NCI-H524 (cell line): Measurements from ENCODE around the gene CLDN6.

Experiments
- DNase-seq, 2 experiments: peaks; one replicate each; lab custom pipeline; 2025; lab: John Stamatoyannopoulos, UW

Gene CLDN6

DNA sequence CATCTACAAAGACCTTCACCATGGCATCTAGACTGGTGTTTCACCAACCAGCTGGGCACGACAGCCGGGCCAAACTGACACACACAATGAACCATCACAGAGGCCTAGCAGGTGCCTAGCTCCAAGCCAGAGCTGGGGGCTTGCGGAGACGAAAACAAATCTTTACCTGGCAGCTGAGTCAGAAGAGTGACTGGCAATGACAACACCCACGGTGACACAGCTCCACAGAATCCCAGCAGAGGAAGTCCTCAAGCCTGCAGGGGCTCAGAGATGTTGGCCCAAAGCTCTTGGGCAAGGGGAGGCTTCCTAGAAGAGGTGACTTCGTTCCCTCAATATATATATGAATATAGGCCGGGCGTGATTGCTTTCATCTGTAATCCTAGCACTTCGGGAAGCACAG, 33.5 kb upstream of the CLDN6 start:
- no peak for DNase-seq

DNA sequence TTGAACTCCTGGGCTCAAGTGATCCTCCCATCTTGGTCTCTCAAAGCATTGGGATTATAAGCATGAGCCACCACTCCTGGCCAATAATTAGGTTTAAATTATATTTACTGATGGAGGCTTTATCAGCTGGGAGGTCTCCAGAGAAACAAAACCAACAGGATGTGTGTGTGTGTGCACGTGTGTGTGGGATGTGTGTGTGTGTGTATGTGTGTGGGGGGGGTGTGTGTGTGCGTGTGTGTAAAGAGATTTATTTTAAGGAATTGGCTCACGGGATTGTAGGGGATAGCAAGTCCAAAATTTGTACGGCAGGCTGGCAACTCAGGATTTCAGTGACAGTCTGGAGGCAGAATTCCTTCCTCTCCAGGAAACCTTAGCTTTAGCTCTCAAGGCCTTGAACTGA, 33.0 kb upstream of the CLDN6 start:
- DNase-seq: no peak

DNA sequence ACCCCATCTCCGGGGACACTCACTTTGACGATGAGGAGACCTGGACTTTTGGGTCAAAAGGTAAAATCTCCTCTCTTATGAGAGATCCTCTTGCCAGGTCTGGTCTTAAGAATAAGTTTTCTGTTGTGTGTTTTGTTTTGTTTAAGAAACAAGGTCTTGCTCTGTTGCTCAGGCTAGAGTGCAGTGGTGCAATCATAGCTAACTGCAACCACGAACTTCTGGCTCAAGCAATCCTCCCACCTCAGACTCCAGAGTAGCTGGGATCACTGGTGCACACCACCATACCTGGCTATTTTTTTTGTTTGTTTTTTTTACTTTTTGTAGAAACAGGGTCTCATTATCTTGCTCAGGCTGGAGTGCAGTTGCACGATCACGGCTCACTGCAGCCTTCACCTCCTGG, 32.5 kb upstream of the CLDN6 start:
- no peak for DNase-seq

- no peak for DNase-seq
Measured at GRCh38 chr16:3049921-3050481, 32.0 kb upstream of the CLDN6 start.

GRCh38 chr16:3047387-3047720, 29.4 kb upstream of the CLDN6 start:
- no peak for DNase-seq

GRCh38 chr16:3046641-3047386, 28.8 kb upstream of the CLDN6 start:
- DNase-seq: no peak

DNA sequence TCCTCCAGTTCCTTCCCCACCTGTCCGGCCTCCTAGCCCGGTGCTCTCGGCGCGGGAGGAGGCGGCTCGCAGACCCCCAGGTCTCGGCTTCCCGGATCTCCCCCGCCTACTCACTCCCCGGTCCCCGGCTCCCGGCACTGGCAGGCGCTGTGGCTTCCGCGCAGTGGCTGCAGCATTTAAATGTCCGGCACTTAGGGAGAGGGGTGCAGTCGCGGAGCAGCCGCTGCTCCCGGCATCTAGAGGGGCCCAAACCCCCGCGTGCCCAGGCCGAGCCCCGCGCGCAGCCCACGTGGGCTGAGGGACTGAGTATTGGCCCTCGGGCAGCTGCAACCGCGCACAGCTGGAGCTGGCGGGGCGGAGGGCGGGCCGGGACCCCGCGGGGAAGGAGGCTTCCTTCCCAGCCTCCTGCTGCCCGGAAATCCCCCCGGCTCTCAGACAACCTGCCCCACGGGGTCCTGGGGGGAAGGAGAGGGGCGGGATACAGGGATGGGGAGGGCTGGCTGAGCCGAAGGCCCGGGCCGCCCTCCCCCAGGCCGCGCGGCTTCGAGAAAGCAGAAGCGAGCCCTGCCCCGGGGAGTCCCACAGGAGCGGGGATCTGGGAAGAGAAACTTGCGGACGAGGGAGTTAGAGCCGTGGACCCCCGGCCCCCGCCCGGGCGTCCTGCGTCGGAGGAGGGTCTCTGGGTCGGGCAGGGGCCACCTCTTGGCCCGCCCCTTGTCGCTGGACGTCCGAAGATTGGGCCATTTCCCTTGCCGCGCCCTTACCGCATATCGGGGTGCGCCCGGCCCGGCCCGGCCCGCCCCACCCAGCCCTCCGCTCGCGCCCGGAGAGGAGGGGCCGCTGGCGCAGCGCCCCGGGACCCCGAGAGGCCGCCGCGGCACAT, 28.0 kb upstream of the CLDN6 start, which contains the start of gene MMP25:
Gene MMP25, plus strand, starts transcription at position 804 of the 883 bp plus-strand sequence. CDS start 357 bp downstream, outside the sequence.
- no peak for DNase-seq

DNA sequence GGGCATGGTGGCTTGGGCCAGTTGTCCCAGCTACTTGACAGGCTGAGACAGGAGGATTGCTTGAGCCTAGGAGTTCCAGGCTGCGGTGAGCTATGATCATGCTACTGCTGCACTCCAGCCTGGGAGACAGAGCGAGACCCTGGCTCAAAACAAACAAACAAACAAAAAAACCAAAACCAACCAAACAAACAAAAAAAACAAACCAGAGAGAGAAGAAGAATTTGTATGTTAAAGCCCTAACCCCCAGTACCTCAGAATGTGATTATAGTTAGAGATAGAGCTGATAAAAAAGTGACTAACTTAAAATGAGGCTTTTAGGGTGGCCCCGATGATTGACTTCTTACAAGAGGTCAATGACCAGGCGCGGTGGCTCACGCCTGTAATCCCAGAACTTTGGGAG, 26.7 kb upstream of the CLDN6 start:
- no peak for DNase-seq

- DNase-seq: no peak
Measured at GRCh38 chr16:3042376-3042775, 24.4 kb upstream of the CLDN6 start.

DNA sequence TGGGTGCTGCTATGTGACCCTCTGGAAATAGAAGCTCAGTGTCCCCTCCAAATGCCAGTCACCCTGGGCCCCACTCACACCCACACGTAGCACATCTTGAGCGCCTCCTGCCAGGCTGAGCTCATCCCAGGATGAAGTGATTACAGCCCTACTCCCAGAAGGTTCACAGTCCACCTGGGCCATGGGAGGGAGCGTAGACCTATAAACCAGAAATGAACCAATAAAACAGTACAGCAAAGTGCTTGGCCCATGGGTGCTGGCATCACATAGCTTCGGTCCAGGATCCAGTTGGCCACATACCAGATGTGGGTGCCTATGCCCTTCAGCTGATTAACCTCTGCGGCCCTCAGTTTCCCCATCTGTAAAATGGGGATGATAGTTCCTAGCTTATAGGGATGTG, 20.9 kb upstream of the CLDN6 start:
- peak in 1 of 2 experiments; percentile 30 for DNase-seq

- DNase-seq: peak in 1 of 2 experiments; percentile 65
Measured at GRCh38 chr16:3038256-3038655, 20.3 kb upstream of the CLDN6 start.

DNA sequence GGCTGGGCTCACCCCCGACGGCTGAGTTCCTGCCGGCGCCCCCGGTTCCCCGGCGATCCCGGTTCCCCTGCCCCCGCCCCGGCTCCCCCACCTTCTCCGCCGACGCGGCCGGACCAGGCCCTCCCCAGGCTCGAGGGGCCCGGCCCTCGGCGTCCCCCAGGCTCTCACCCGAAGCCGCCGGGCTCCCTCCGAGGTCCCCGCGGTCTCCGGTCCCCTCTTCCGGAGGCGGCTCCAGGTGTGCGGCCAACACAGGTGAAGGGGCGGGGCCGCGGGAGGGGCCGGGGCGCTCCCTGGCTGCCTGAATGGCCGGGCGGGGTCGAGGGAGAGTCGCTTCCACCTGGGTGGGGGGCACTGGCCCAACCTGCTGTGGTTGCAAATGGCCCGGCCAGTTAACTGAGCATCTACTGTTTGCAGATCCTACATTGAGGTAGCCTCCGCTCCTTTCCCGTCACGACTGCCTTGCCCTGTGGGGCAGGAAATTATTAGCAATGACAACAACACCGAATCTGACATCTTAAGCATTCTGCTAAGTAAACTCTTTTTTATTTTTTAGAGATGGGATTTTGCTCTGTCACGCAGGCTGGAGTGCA, 18.8 kb upstream of the CLDN6 start, which contains the start of gene BICDL2:
Gene BICDL2, minus strand, starts transcription at position 219 of the 590 bp plus-strand sequence. CDS start 1,448 bp downstream, outside the sequence.
- DNase-seq: no peak

- DNase-seq: no peak
Measured at GRCh38 chr16:3035972-3036725, 18.2 kb upstream of the CLDN6 start.

- no peak for DNase-seq
Measured at GRCh38 chr16:3035289-3035971, 17.4 kb upstream of the CLDN6 start.

- no peak for DNase-seq
Measured at GRCh38 chr16:3032624-3033023, 14.6 kb upstream of the CLDN6 start.

GRCh38 chr16:3030222-3031212, 12.5 kb upstream of the CLDN6 start:
- DNase-seq: no peak

- DNase-seq: no peak
Measured at GRCh38 chr16:3029491-3030221, 11.7 kb upstream of the CLDN6 start.

- DNase-seq: peak in 1 of 2 experiments; percentile 59
Measured at GRCh38 chr16:3028716-3029319, 10.8 kb upstream of the CLDN6 start.
